ENCODE data around the gene ITSN1.
"Not testable (repeated sequence)": the region's sequence is repeated elsewhere in the genome, so short reads cannot be mapped to it uniquely, and the experiment has no call there.

Gene ITSN1

DNA sequence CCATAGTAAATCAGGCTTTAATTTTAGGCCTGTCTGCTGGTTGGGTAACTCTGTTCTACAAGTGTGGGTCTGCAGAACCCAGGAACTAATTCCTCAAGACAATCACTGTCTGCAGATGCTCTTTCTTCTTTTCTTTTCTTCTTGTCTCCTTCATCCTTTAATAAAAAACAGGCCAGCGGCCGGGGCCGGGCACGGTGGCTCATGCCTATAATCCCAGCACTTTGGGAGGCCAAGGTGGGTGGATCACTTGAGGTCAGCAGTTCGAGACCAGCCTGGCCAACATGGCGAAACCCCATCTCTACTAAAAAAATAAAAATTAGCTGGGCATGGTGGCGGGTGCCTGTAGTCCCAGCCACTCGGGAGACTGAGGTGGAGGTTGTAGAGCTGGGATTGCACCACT, 220.9 kb downstream of the ITSN1 start:
- DNase-seq (ENCODE audit: low read depth) = not testable (repeated sequence)

GRCh38 chr21:33864150-33864549, 221.8 kb downstream of the ITSN1 start:
- no peak for DNase-seq (ENCODE audit: low read depth)

- no peak for DNase-seq (ENCODE audit: low read depth)
These were observed 222.9 kb downstream of the ITSN1 start for GRCh38 chr21:33865176-33865575.

- no peak for DNase-seq (ENCODE audit: low read depth)
These were observed 223.8 kb downstream of the ITSN1 start for GRCh38 chr21:33865996-33866575.

GRCh38 chr21:33866826-33867225, 224.5 kb downstream of the ITSN1 start:
- no peak for DNase-seq (ENCODE audit: low read depth)

DNA sequence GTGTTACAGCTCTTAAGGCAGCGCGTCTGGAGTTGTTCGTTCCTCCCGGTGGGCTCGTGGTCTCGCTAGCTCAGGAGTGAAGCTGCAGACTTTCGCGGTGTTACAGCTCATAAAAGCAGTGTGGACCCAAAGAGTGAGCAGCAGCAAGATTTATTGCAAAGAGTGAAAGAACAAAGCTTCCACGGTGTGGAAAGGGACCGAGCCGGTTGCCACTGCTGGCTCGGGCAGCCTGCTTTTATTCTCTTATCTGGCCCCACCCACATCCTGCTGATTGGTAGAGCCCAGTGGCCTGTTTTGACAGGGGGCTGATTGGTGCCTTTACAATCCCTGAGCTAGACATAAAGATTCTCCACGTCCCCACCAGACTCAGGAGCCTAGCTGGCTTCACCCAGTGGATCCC, 225.6 kb downstream of the ITSN1 start:
- not testable (repeated sequence) for DNase-seq (ENCODE audit: low read depth)

GRCh38 chr21:33869873-33870272, 227.6 kb downstream of the ITSN1 start:
- DNase-seq (ENCODE audit: low read depth) = no peak

GRCh38 chr21:33870768-33871167, 228.5 kb downstream of the ITSN1 start:
- DNase-seq (ENCODE audit: low read depth) = no peak

DNA sequence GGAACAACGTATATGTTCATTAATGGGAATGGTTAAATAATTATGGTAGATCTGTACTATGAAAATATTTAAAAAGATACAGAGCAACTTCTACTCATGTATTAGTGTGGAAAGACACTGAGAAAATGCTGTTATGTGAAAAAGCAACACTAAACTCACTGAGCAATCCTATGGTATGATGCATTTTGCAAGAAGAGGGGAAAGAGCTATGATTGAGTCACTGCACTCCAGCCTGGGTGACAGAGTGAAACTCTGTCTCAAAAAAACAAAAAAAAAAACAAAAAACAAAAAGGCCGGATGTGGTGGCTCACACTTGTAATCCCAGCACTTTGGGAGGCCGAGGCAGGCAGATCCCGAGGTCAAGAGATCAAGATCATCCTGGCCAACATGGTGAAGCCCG, 228.9 kb downstream of the ITSN1 start:
- no peak for DNase-seq (ENCODE audit: low read depth)

DNA sequence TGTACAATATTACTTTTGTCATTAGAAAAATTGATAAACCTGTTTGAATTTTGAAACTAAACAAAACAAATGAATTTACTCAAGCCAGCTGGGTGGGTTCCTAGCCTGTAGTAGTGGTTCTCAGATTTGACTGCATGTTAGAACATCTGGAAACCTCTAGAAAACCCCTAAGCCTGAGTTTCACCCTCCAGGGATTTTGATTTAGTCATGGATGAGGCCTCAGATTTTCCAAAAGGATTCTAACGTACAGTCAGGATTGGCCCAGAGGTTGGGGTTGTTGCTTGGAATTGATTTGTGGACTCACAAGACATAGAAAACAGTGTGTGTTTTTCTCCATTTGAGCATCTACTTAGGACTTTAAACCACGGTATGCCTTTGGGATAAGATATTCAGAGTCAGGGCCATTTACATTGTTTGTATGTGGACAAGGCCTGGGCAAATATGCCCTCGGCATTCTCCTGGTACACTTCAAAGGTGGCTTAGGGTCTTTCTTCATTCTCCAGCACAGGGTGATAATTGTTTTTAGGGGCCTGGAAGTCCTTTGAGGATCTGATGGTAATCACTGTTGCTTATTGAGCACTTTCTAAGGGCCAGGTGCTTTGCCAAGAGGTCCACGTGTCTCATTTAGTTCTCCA, 230.7 kb downstream of the ITSN1 start:
- DNase-seq (ENCODE audit: low read depth) = no peak

DNA sequence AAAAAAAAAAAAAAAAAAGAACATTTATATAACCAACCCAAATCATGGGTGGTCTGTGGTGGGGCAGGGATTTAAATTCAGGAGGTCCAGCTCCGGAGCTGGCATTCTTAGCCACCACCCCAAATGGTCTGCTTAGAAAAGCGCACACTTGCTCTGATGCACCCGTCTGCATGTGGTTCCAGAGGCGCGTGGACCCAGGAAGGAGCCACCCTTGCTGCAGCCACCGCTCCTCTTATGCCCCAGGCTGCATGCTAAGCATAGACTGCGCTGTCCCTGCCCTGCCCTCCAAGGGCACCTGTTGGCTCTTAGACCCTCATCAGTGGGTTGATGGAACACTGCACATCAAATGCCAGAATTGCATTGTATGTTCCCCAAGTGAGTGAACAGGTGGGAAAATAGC, 231.9 kb downstream of the ITSN1 start:
- no peak for DNase-seq (ENCODE audit: low read depth)

DNA sequence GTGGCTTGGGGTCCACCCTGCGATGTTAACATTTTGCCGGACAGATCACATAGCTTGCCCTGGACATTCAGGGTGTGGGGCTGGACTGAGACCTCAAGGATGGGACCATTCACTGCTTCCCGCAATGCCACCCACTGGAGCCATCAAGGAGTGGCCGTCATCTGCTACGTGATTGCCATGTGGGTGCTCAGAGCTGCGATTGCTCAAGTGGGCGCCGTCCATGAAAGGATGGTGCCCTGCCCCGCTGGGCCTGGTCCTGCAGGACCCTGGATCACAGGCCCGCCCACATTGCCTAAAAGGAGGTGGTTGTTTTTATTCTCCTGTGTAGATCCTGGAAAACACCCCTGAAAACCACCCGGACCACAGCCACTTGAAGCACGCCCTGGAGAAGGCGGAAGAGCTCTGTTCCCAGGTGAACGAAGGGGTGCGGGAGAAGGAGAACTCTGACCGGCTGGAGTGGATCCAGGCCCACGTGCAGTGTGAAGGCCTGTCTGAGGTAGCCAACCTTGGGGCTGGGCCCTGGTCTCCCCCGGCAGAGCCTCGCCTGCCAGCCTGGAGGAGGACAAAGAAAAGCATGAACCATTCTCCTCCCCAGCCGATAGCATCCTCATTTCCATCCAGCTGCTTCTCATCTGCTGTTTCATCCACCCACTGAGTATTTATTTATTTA, 232.9 kb downstream of the ITSN1 start:
- no peak for DNase-seq (ENCODE audit: low read depth)

DNA sequence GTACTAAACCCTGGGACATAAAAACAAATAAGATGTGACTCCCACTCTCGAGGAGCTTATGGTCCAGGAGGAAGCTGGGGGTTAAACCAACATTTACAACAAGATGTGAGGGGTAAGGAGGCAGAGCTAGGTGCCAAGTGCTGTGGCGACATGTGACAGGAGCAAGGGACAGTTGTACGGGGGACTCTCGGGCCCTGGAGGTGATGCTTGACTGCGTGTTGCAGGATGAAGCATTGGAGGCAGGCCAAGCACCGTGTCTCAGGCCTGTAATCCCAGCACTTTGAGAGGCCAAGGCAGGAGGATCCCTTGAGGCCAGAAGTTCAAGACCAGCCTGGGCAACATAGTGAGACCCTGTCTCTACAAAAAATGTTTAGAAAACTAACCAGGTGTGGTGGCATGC, 236.5 kb downstream of the ITSN1 start:
- DNase-seq (ENCODE audit: low read depth) = no peak

DNA sequence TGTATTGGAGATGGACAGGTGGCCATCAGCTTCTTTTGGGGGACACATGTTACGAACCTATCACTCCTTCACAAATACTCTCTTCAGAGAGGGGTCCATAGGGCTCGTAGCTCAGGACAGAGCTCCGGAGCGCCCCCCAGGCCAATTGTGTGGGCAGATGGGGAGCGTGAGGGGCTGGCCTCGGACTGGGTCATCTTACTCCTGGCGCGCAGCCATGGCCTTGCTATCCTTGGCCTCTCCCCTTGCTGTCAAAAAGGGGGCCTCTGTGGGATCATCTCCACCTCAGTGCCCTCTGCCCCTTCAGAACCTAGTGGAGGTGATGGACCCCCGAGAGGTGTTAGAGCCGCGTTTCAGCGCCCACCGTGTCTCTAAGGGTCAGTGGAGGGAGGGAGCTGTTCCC, 238.3 kb downstream of the ITSN1 start:
- DNase-seq (ENCODE audit: low read depth) = no peak

DNA sequence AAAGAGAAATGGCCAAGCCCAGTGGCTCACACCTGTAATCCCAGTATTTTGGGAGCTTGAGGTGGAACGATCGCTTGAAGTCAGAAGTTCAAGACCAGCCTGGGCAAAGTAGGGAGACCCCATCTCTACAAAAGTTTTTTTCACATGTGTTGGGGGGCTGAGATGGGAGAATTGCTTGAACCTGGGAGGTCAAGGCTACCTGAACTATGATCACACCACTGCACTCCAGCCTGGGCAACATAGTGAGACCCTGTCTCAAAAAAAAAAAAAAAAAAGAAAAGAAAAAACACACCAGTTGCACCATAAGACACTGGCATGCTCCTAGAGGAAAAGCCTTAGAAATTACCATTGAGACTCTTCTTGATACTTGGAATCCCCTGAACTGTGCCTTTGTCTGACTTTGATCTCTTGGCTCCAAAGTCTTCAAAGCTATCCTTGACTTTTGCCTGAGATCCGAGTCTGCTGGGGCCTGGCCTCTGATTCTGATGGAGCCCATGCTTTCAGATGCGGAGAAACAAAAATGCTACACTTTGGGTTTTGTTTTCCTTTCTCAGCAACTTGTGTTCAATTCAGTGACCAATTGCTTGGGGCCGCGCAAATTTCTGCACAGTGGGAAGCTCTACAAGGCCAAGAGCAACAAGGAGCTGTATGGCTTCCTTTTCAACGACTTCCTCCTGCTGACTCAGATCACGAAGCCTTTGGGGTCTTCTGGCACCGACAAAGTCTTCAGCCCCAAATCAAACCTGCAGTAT, 239.6 kb downstream of the ITSN1 start:
- DNase-seq (ENCODE audit: low read depth) = no peak

GRCh38 chr21:33883118-33883517, 240.8 kb downstream of the ITSN1 start:
- DNase-seq (ENCODE audit: low read depth) = no peak

DNA sequence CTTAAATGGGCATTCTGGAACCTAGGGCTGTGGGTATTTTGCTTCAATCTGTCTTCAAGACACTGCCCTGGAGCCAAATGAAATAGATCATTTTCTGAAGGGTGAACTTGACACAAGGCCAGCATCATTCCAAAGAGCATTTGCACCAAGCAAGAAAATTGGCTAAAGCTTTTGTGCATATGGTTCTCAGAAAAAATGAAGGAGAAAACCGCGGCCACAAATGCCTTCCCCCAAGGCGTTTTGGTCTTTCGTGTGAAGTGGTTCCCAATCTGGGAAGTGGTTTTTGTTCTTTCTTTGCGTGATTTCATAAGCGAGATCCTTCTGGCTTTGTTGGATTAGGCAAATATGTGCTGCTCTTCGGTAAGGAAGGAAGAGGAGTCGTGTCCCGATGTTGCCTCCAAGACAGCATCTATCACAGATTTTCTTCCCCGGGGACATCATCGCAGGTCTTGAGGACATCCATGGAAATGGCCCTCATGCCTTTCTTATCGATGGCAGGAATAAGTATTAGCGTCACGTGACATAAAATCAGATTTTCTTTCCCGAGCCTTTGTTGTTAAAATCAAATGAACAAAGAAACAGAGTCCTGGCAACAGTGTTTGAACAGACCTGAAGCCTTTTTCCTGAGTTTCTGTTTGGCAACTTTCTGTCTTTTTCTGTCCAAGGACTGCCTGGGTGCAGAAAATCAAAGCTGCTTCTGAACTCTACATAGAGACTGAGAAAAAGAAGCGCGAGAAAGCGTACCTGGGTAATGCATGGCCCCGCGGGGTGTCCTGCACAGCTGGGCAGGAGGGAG, 242.3 kb downstream of the ITSN1 start:
- no peak for DNase-seq (ENCODE audit: low read depth)

DNA sequence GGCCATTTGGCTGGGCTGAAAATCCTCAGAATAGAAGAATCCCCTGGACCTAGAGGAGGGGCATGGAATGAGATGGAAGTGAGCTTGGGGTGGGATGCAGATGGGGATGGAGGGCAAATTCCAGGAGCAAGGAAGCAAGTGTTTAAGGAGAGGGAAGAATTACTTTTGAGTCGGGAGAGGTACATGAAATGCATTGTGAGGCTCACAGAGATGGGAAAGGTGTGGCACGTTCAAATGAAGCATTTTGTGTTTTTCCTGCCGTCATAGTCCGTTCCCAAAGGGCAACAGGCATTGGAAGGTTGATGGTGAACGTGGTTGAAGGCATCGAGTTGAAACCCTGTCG, 242.8 kb downstream of the ITSN1 start:
- DNase-seq (ENCODE audit: low read depth) = no peak

- no peak for DNase-seq (ENCODE audit: low read depth)
These were observed 244.0 kb downstream of the ITSN1 start for GRCh38 chr21:33886321-33886720.

- DNase-seq (ENCODE audit: low read depth) = no peak
These were observed 247.9 kb downstream of the ITSN1 start for GRCh38 chr21:33890187-33890586.

DNA sequence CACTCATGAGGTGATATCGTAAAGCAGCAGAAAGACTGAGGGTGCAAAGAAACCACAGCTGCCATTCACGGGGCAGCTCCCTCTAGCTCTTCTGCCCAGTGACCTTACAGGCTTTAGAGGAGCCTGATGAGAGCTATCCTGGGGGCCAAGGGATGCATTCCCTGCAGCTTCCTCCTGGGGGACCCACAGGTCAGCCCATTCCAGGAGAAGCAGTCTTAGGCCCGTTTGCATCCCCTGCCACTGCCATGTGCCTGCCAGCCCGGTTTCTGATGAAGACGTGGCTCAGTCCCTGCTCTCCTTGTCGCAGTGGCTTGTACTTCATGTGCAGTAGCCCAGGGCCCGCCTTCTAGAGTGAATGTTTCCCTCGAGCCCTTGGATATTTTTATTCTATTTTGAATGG, 250.6 kb downstream of the ITSN1 start:
- DNase-seq (ENCODE audit: low read depth) = no peak

GRCh38 chr21:33893917-33894316, 251.6 kb downstream of the ITSN1 start:
- DNase-seq (ENCODE audit: low read depth) = no peak

Data from activated T-cell treated with anti-CD3 and anti-CD28 coated beads for 1 hour (primary cell).